GM12865 (cell line): ENCODE results near the gene NUDT12.

Experiments
- DNase-seq: peaks from one replicate; pipeline ENCODE4 v3.0.0; 2010; ENCODE audit warnings: low read depth
- H3K4me3 ChIP-seq: 2 replicates; pipeline ENCODE4 v1.5.1; 2011; ENCODE audit warnings: mild to moderate bottlenecking, low read depth, low read length, control low read depth
- TF ChIP-seq, protein P1 (sequence below): IDR thresholded peaks from 2 replicates; pipeline ENCODE4 v1.5.1; 2011; ENCODE audit warnings: low read length, control low read depth, low read depth, inconsistent platforms; ENCODE audit not compliant: insufficient read depth; ENCODE audit errors: missing control alignments

The NUDT12 gene

GRCh38 chr5:103598997-103599566, 36.5 kb upstream of the NUDT12 start:
- DNase-seq = peak; percentile 4
- TF ChIP-seq, protein P1, sequence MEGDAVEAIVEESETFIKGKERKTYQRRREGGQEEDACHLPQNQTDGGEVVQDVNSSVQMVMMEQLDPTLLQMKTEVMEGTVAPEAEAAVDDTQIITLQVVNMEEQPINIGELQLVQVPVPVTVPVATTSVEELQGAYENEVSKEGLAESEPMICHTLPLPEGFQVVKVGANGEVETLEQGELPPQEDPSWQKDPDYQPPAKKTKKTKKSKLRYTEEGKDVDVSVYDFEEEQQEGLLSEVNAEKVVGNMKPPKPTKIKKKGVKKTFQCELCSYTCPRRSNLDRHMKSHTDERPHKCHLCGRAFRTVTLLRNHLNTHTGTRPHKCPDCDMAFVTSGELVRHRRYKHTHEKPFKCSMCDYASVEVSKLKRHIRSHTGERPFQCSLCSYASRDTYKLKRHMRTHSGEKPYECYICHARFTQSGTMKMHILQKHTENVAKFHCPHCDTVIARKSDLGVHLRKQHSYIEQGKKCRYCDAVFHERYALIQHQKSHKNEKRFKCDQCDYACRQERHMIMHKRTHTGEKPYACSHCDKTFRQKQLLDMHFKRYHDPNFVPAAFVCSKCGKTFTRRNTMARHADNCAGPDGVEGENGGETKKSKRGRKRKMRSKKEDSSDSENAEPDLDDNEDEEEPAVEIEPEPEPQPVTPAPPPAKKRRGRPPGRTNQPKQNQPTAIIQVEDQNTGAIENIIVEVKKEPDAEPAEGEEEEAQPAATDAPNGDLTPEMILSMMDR = no peak
- no peak overlapping the region for H3K4me3 ChIP-seq

GRCh38 chr5:103590221-103590620, 27.6 kb upstream of the NUDT12 start:
- DNase-seq = no peak
- TF ChIP-seq, protein P1 = no peak
- no peak overlapping the region for H3K4me3 ChIP-seq

- DNase-seq = no peak
- TF ChIP-seq, protein P1 = no peak
- no peak overlapping the region for H3K4me3 ChIP-seq
These were observed 27.2 kb upstream of the NUDT12 start for GRCh38 chr5:103589776-103590175.

GRCh38 chr5:103589357-103589756, 26.8 kb upstream of the NUDT12 start:
- no peak overlapping the region for H3K4me3 ChIP-seq
- TF ChIP-seq, protein P1 = no peak
- DNase-seq = no peak

- no peak for DNase-seq
- no peak overlapping the region for H3K4me3 ChIP-seq
- TF ChIP-seq, protein P1 = no peak
These were observed 24.7 kb upstream of the NUDT12 start for GRCh38 chr5:103587185-103587748.

DNA sequence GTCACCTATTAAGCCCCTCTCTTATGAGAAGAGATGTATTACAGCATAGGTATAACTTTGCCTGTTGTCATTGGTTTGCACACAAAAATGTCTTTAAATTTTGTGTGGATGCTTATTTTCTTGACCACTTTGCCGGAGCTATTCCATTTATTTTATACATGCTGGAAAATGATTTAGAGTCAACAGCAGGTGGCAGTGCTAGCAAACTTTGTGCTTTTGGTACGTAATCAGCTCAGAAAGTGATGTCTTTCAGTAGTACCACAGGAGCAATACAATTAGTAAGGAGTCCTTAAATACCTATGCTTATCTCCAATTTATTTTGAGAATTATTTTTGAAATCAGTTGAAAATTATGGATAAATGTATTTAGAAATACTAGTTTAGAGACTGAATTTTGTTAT, 19.8 kb upstream of the NUDT12 start:
- H3K4me3 ChIP-seq = no peak overlapping the region
- DNase-seq = peak; percentile 41
- TF ChIP-seq, protein P1 = peak; percentile 25

- TF ChIP-seq, protein P1 = no peak
- H3K4me3 ChIP-seq = no peak overlapping the region
- no peak for DNase-seq
These were observed 10.8 kb upstream of the NUDT12 start for GRCh38 chr5:103573411-103573810.
